ENCODE results near the gene CDK7.

CDK7 gene

DNA sequence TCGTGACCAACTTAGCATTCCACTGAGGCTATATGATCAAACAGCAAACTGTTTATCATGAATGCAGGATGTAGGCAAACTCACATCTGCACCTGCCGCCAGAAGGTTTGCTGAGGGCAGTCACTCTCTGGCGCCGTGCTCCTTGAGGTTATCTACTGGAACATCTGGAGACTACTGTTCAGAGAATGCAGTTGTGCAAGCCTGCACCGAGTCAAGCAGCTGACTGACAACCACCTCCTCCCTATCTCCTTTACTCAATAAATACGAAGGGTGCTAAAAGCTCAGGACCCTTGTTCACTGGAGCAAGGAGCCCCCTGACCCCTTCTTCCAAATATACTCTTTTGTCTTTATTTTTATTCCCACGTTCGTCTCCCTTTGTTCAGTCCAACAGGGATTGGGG, 70.8 kb downstream of the CDK7 start:
- TF ChIP-seq POLR2AphosphoS5 (IDR thresholded peaks at IDR 0.05; ENCODE audit: low read depth) = no peak
- TF ChIP-seq SPI1 (IDR thresholded peaks at IDR 0.05; ENCODE audit: borderline replicate concordance, low read depth) = no peak
- TF ChIP-seq, protein P1, sequence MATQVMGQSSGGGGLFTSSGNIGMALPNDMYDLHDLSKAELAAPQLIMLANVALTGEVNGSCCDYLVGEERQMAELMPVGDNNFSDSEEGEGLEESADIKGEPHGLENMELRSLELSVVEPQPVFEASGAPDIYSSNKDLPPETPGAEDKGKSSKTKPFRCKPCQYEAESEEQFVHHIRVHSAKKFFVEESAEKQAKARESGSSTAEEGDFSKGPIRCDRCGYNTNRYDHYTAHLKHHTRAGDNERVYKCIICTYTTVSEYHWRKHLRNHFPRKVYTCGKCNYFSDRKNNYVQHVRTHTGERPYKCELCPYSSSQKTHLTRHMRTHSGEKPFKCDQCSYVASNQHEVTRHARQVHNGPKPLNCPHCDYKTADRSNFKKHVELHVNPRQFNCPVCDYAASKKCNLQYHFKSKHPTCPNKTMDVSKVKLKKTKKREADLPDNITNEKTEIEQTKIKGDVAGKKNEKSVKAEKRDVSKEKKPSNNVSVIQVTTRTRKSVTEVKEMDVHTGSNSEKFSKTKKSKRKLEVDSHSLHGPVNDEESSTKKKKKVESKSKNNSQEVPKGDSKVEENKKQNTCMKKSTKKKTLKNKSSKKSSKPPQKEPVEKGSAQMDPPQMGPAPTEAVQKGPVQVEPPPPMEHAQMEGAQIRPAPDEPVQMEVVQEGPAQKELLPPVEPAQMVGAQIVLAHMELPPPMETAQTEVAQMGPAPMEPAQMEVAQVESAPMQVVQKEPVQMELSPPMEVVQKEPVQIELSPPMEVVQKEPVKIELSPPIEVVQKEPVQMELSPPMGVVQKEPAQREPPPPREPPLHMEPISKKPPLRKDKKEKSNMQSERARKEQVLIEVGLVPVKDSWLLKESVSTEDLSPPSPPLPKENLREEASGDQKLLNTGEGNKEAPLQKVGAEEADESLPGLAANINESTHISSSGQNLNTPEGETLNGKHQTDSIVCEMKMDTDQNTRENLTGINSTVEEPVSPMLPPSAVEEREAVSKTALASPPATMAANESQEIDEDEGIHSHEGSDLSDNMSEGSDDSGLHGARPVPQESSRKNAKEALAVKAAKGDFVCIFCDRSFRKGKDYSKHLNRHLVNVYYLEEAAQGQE (IDR thresholded peaks at IDR 0.05; ENCODE audit: insufficient replicate concordance, low read depth) = no peak
- TF ChIP-seq, protein P2, sequence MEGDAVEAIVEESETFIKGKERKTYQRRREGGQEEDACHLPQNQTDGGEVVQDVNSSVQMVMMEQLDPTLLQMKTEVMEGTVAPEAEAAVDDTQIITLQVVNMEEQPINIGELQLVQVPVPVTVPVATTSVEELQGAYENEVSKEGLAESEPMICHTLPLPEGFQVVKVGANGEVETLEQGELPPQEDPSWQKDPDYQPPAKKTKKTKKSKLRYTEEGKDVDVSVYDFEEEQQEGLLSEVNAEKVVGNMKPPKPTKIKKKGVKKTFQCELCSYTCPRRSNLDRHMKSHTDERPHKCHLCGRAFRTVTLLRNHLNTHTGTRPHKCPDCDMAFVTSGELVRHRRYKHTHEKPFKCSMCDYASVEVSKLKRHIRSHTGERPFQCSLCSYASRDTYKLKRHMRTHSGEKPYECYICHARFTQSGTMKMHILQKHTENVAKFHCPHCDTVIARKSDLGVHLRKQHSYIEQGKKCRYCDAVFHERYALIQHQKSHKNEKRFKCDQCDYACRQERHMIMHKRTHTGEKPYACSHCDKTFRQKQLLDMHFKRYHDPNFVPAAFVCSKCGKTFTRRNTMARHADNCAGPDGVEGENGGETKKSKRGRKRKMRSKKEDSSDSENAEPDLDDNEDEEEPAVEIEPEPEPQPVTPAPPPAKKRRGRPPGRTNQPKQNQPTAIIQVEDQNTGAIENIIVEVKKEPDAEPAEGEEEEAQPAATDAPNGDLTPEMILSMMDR (IDR thresholded peaks at IDR 0.05; ENCODE audit: insufficient read depth, low read length) = no peak
- TF ChIP-seq GABPA (IDR thresholded peaks at IDR 0.05; ENCODE audit: low read depth) = no peak
- Histone ChIP-seq H3K4me3 (replicated peaks; ENCODE audit: insufficient read depth, low read length) (no peak overlapping the region), H3K27me3 (ENCODE audit: insufficient read depth, poor library complexity, severe bottlenecking) (no peaks in the 10 kb centered on the region), H3K27ac (replicated peaks) (no peak overlapping the region)
- DNase-seq (ENCODE audit: low read depth in 1 of 2, low spot score in 1 of 2) = no peak

DNA sequence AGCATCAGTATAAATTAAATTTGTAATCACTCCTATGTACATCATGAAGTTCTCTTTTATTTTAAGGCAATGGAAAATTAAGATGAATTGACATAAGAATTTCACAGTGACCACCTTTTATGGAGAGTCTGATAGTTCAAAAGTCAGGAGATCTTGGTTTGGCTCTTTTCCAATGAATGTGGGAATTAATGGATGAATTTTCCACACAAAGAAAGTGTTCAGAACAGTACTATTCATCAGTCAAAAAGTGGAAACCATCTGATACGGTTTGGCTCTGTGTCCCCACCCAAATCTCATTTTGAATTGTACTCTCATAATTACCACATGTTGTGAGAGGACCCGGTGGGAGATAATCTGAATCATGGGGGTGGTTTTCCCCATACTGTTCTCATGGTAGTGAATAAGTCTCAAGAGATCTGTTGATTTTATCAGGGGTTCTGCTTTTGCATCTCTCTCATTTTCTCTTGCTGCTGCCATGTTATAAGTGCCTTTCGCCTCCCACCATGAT, 73.4 kb downstream of the CDK7 start:
- no peak for DNase-seq (ENCODE audit: low read depth in 1 of 2, low spot score in 1 of 2)
- no peak overlapping the region for H3K27ac ChIP-seq (replicated peaks)
- TF ChIP-seq SPI1 (IDR thresholded peaks at IDR 0.05; ENCODE audit: borderline replicate concordance, low read depth) (no peak), POLR2AphosphoS5 (IDR thresholded peaks at IDR 0.05; ENCODE audit: low read depth) (no peak), GABPA (IDR thresholded peaks at IDR 0.05; ENCODE audit: low read depth) (no peak)
- TF ChIP-seq, protein P1 (IDR thresholded peaks at IDR 0.05; ENCODE audit: insufficient replicate concordance, low read depth) = no peak
- TF ChIP-seq, protein P2 (IDR thresholded peaks at IDR 0.05; ENCODE audit: insufficient read depth, low read length) = no peak
- no peaks in the 10 kb centered on the region for H3K27me3 ChIP-seq (ENCODE audit: insufficient read depth, poor library complexity, severe bottlenecking)
- no peak overlapping the region for H3K4me3 ChIP-seq (replicated peaks; ENCODE audit: insufficient read depth, low read length)

DNA sequence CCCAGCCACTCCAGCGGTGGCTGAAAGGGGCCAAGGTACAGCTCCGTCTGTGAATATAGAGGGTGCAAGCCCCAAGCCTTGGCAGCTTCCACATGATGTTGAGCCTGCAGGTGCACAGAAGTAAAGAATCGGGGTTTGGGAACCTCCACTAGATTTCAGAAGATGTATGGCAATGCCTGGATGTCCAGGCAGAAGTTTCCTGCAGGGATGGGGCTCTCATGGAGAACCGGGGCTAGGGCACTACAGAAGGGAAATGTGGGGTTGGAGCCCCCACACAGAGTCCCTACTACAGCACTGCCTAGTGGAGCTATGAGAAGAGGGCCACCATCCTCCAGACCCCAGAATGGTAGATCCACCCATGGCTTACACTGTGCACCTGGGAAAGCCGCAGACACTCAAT, 74.7 kb downstream of the CDK7 start:
- no peaks in the 10 kb centered on the region for H3K27me3 ChIP-seq (ENCODE audit: insufficient read depth, poor library complexity, severe bottlenecking)
- no peak overlapping the region for H3K4me3 ChIP-seq (replicated peaks; ENCODE audit: insufficient read depth, low read length)
- TF ChIP-seq, protein P1 (IDR thresholded peaks at IDR 0.05; ENCODE audit: insufficient replicate concordance, low read depth) = no peak
- TF ChIP-seq, protein P2 (IDR thresholded peaks at IDR 0.05; ENCODE audit: insufficient read depth, low read length) = no peak
- no peak for TF ChIP-seq SPI1 (IDR thresholded peaks at IDR 0.05; ENCODE audit: borderline replicate concordance, low read depth)
- TF ChIP-seq POLR2AphosphoS5 (IDR thresholded peaks at IDR 0.05; ENCODE audit: low read depth) = no peak
- TF ChIP-seq GABPA (IDR thresholded peaks at IDR 0.05; ENCODE audit: low read depth) = no peak
- no peak for DNase-seq (ENCODE audit: low read depth in 1 of 2, low spot score in 1 of 2)
- H3K27ac ChIP-seq (replicated peaks) = no peak overlapping the region

Data from HL-60 (cell line).